Duodenal mucosa (tissue), 2 donors: ENCODE measurements around the gene PRKAR1B.

Experiments used
- H3K27ac ChIP-seq: one replicate; pipeline ENCODE4 v1.7.0; 2013; ENCODE audit warnings: low read depth, low read length
- H3K27me3 ChIP-seq, 2 donors: one replicate each; pipeline ENCODE4 v1.7.0; 2013; ENCODE audit warnings: low read length in 2 of 2, control low read depth in 1 of 2; ENCODE audit not compliant: insufficient read depth in 2 of 2, control insufficient read depth in 1 of 2
- H3K36me3 ChIP-seq, 2 donors: one replicate each; pipeline ENCODE4 v1.7.0; 2013; ENCODE audit warnings: low read length in 2 of 2, control low read depth in 1 of 2; ENCODE audit not compliant: insufficient read depth in 2 of 2, control insufficient read depth in 1 of 2
- H3K4me1 ChIP-seq, 2 donors: one replicate each; pipeline ENCODE4 v1.7.0; 2013; ENCODE audit warnings: low read length in 2 of 2, control low read depth in 1 of 2; ENCODE audit not compliant: insufficient read depth in 2 of 2, control insufficient read depth in 1 of 2
- H3K4me3 ChIP-seq, 2 donors: one replicate each; pipeline ENCODE4 v1.7.0; 2013; ENCODE audit warnings: low read length in 2 of 2, low read depth in 1 of 2
- H3K9ac ChIP-seq, 2 donors: one replicate each; pipeline ENCODE4 v1.7.0; 2013; ENCODE audit warnings: low read length in 2 of 2, low read depth in 1 of 2
- H3K9me3 ChIP-seq, 2 donors: one replicate each; pipeline ENCODE4 v1.7.0; 2013; ENCODE audit warnings: low read length in 2 of 2, control low read depth in 1 of 2; ENCODE audit not compliant: control insufficient read depth in 1 of 2

Gene PRKAR1B

GRCh38 chr7:584122-584465, 143.0 kb downstream of the PRKAR1B start:
- no peak overlapping the region for H3K9ac ChIP-seq
- no peaks in the 10 kb centered on the region for H3K27me3 ChIP-seq
- no peak overlapping the region for H3K27ac ChIP-seq
- peak overlapping the region; percentile 36 to 59 for H3K4me3 ChIP-seq
- H3K9me3 ChIP-seq, result peaks cover 0 to 3% of the 10 kb centered on the region in 2 donors
- peaks cover 0 to 32% of the 10 kb centered on the region in 2 donors for H3K36me3 ChIP-seq
- peaks cover 0 to 8% of the 10 kb centered on the region in 2 donors for H3K4me1 ChIP-seq

- H3K36me3 ChIP-seq, result peaks cover 0 to 27% of the 10 kb centered on the region in 2 donors
- H3K4me3 ChIP-seq, result peak overlapping the region; percentile 36 to 59
- H3K9me3 ChIP-seq, result peaks cover 0 to 3% of the 10 kb centered on the region in 2 donors
- no peak overlapping the region for H3K27ac ChIP-seq
- H3K9ac ChIP-seq, result no peak overlapping the region
- H3K4me1 ChIP-seq, result peaks cover 0 to 8% of the 10 kb centered on the region in 2 donors
- no peaks in the 10 kb centered on the region for H3K27me3 ChIP-seq
Observed at GRCh38 chr7:583410-584121, 143.5 kb downstream of the PRKAR1B start.

- Histone ChIP-seq H3K9ac (no peak overlapping the region), H3K4me1 (peaks cover 0 to 8% of the 10 kb centered on the region in 2 donors), H3K27me3 (no peaks in the 10 kb centered on the region), H3K36me3 (peaks cover 0 to 22% of the 10 kb centered on the region in 2 donors), H3K9me3 (peaks cover 0 to 3% of the 10 kb centered on the region in 2 donors), H3K4me3 (no peak overlapping the region), H3K27ac (no peak overlapping the region)
Observed at GRCh38 chr7:582931-583330, 144.2 kb downstream of the PRKAR1B start.

- peaks cover 0 to 26% of the 10 kb centered on the region in 2 donors for H3K36me3 ChIP-seq
- no peak overlapping the region for H3K9ac ChIP-seq
- peaks cover 0 to 3% of the 10 kb centered on the region in 2 donors for H3K9me3 ChIP-seq
- H3K4me3 ChIP-seq, result no peak overlapping the region
- H3K27me3 ChIP-seq, result no peaks in the 10 kb centered on the region
- no peak overlapping the region for H3K27ac ChIP-seq
- H3K4me1 ChIP-seq, result peaks cover 0 to 5% of the 10 kb centered on the region in 2 donors
Observed at GRCh38 chr7:582081-582835, 144.8 kb downstream of the PRKAR1B start.

- Histone ChIP-seq H3K9me3 (peaks cover 0 to under 1% of the 10 kb centered on the region in 2 donors), H3K27ac (no peak overlapping the region), H3K4me3 (no peak overlapping the region), H3K27me3 (no peaks in the 10 kb centered on the region), H3K9ac (no peak overlapping the region), H3K36me3 (peaks cover 0 to 13% of the 10 kb centered on the region in 2 donors), H3K4me1 (peaks cover 0 to 1% of the 10 kb centered on the region in 2 donors)
Observed at GRCh38 chr7:578386-578785, 148.7 kb downstream of the PRKAR1B start.

GRCh38 chr7:577741-578370, 149.2 kb downstream of the PRKAR1B start:
- no peaks in the 10 kb centered on the region for H3K9me3 ChIP-seq
- peaks cover 0 to 9% of the 10 kb centered on the region in 2 donors for H3K36me3 ChIP-seq
- no peaks in the 10 kb centered on the region for H3K27me3 ChIP-seq
- H3K27ac ChIP-seq, result no peak overlapping the region
- H3K4me1 ChIP-seq, result no peaks in the 10 kb centered on the region
- H3K4me3 ChIP-seq, result no peak overlapping the region
- no peak overlapping the region for H3K9ac ChIP-seq

- no peaks in the 10 kb centered on the region for H3K9me3 ChIP-seq
- peaks cover 0 to 8% of the 10 kb centered on the region in 2 donors for H3K36me3 ChIP-seq
- no peaks in the 10 kb centered on the region for H3K4me1 ChIP-seq
- H3K9ac ChIP-seq, result no peak overlapping the region
- H3K27ac ChIP-seq, result no peak overlapping the region
- H3K4me3 ChIP-seq, result no peak overlapping the region
- H3K27me3 ChIP-seq, result no peaks in the 10 kb centered on the region
Observed at GRCh38 chr7:577278-577665, 149.8 kb downstream of the PRKAR1B start.

GRCh38 chr7:576524-577277, 150.4 kb downstream of the PRKAR1B start:
- Histone ChIP-seq H3K4me1 (no peaks in the 10 kb centered on the region), H3K9ac (no peak overlapping the region), H3K27me3 (no peaks in the 10 kb centered on the region), H3K27ac (no peak overlapping the region), H3K9me3 (no peaks in the 10 kb centered on the region), H3K4me3 (no peak overlapping the region), H3K36me3 (peaks cover 0 to 5% of the 10 kb centered on the region in 2 donors)

- no peak overlapping the region for H3K4me3 ChIP-seq
- H3K27ac ChIP-seq, result no peak overlapping the region
- no peaks in the 10 kb centered on the region for H3K27me3 ChIP-seq
- no peaks in the 10 kb centered on the region for H3K9me3 ChIP-seq
- H3K9ac ChIP-seq, result no peak overlapping the region
- peaks cover 0 to 5% of the 10 kb centered on the region in 2 donors for H3K36me3 ChIP-seq
- no peaks in the 10 kb centered on the region for H3K4me1 ChIP-seq
Observed at GRCh38 chr7:575425-576366, 151.4 kb downstream of the PRKAR1B start.
